HepG2 (cell line): ENCODE data around the gene TEX261. TPM values are rescaled to one million over a fixed set of nuclear protein-coding genes. Genes with fewer than 3 reads are reported as not detected.
A peak's percentile ranks its signal among the peaks of the same experiment; 100 is the strongest.

ENCODE experiments used
- ARNTL ChIP-seq: sonication (generic); formaldehyde crosslinking; IDR thresholded peaks from 2 replicates; pipeline ENCODE4 v1.4.0; 2020; ENCODE audit warnings: mild to moderate bottlenecking, missing genetic modification reagents
- ATF3 ChIP-seq: sonication (generic); formaldehyde crosslinking; IDR thresholded peaks from 2 replicates; pipeline ENCODE4 v1.4.0; 2020; ENCODE audit warnings: missing genetic modification reagents
- BORCS8-MEF2B ChIP-seq: sonication (generic); formaldehyde crosslinking; IDR thresholded peaks from 2 replicates; pipeline ENCODE4 v1.8.0; 2022; ENCODE audit warnings: mild to moderate bottlenecking, missing genetic modification reagents
- CBX1 ChIP-seq: IDR thresholded peaks from one replicate; pipeline ENCODE4 v1.6.1; 2016; ENCODE audit warnings: antibody characterized with exemption, low read depth
- GFI1 ChIP-seq: sonication (generic); formaldehyde crosslinking; IDR thresholded peaks from 2 replicates; pipeline ENCODE4 v1.5.0; 2020; ENCODE audit warnings: missing genetic modification reagents, mild to moderate bottlenecking, borderline replicate concordance
- KMT2B ChIP-seq: IDR thresholded peaks from 2 replicates; pipeline ENCODE4 v1.6.1; 2016; ENCODE audit warnings: missing genetic modification reagents, missing compliant biosample characterization
- MTA1 ChIP-seq: sonication (generic); formaldehyde crosslinking; IDR thresholded peaks from 2 replicates; pipeline ENCODE4 v1.4.0; 2020; ENCODE audit warnings: missing genetic modification reagents, mild to moderate bottlenecking, borderline replicate concordance
- NAIF1 ChIP-seq: sonication (generic); formaldehyde crosslinking; IDR thresholded peaks from 2 replicates; pipeline ENCODE4 v1.5.0; 2020; ENCODE audit warnings: mild to moderate bottlenecking, missing genetic modification reagents, borderline replicate concordance
- NFKB2 ChIP-seq: sonication (generic); formaldehyde crosslinking; IDR thresholded peaks from 2 replicates; pipeline ENCODE4 v1.4.0; 2020; ENCODE audit warnings: missing genetic modification reagents, borderline replicate concordance
- NR2F2 ChIP-seq: IDR thresholded peaks from 2 replicates; pipeline ENCODE4 v1.6.1; 2012; ENCODE audit warnings: low read depth, inconsistent platforms, borderline replicate concordance
- RFXAP ChIP-seq: sonication (generic); formaldehyde crosslinking; IDR thresholded peaks from 2 replicates; pipeline ENCODE4 v1.4.0; 2020; ENCODE audit warnings: missing genetic modification reagents, borderline replicate concordance
- SAP130 ChIP-seq: IDR thresholded peaks from 2 replicates; pipeline ENCODE4 v1.6.1; 2016; ENCODE audit warnings: low read depth
- SRY ChIP-seq: sonication (generic); formaldehyde crosslinking; IDR thresholded peaks from 2 replicates; pipeline ENCODE4 v1.8.0; 2022; ENCODE audit warnings: mild to moderate bottlenecking, missing genetic modification reagents
- STAG1 ChIP-seq: sonication (generic); formaldehyde crosslinking; IDR thresholded peaks from 2 replicates; pipeline ENCODE4 v1.4.0; 2020; ENCODE audit warnings: missing genetic modification reagents
- ZBTB25 ChIP-seq: IDR thresholded peaks from 2 replicates; pipeline ENCODE4 v1.6.1; 2018; ENCODE audit warnings: missing genetic modification reagents
- ZFP82 ChIP-seq: sonication (generic); formaldehyde crosslinking; IDR thresholded peaks from 2 replicates; pipeline ENCODE4 v1.5.1; 2020; ENCODE audit warnings: mild to moderate bottlenecking, missing genetic modification reagents, borderline replicate concordance
- ZIK1 ChIP-seq: sonication (generic); formaldehyde crosslinking; IDR thresholded peaks from 2 replicates; pipeline ENCODE4 v1.5.0; 2020; ENCODE audit warnings: mild to moderate bottlenecking, low read depth, missing genetic modification reagents, borderline replicate concordance
- ZNF143 ChIP-seq: sonication (generic); formaldehyde crosslinking; IDR thresholded peaks from 2 replicates; pipeline ENCODE4 v1.4.0; 2020; ENCODE audit warnings: missing genetic modification reagents
- ZNF232 ChIP-seq: sonication (generic); formaldehyde crosslinking; IDR thresholded peaks from 2 replicates; pipeline ENCODE4 v1.4.0; 2020; ENCODE audit warnings: missing genetic modification reagents, borderline replicate concordance
- ZNF367 ChIP-seq: sonication (generic); formaldehyde crosslinking; IDR thresholded peaks from 2 replicates; pipeline ENCODE4 v1.4.0; 2020; ENCODE audit warnings: missing genetic modification reagents, borderline replicate concordance
- ZNF607 ChIP-seq: sonication (generic); formaldehyde crosslinking; IDR thresholded peaks from 2 replicates; pipeline ENCODE4 v1.5.1; 2020; ENCODE audit warnings: missing genetic modification reagents, mild to moderate bottlenecking, borderline replicate concordance
- ZNF609 ChIP-seq: sonication (generic); formaldehyde crosslinking; IDR thresholded peaks from 2 replicates; pipeline ENCODE4 v1.4.0; 2020; ENCODE audit warnings: mild to moderate bottlenecking, missing genetic modification reagents, borderline replicate concordance
- ZNF670 ChIP-seq: sonication (generic); formaldehyde crosslinking; IDR thresholded peaks from 2 replicates; pipeline ENCODE4 v1.8.0; 2022; ENCODE audit warnings: mild to moderate bottlenecking, missing genetic modification reagents, borderline replicate concordance
- ZNF713 ChIP-seq: sonication (generic); formaldehyde crosslinking; IDR thresholded peaks from 2 replicates; pipeline ENCODE4 v1.4.0; 2020; ENCODE audit warnings: mild to moderate bottlenecking, missing genetic modification reagents
- ZSCAN22 ChIP-seq: sonication (generic); formaldehyde crosslinking; IDR thresholded peaks from 2 replicates; pipeline ENCODE4 v1.4.0; 2020; ENCODE audit warnings: mild to moderate bottlenecking, missing genetic modification reagents
- polyA plus RNA-seq, 8 experiments: library from polyadenylated mRNA; depleted of rRNA in 3 of 8; stranded (reverse) in 7 of 8; unstranded in 1 of 8; fragments of >200 nt; fragmentation: Illumina TruSeq in 4 of 8; extraction: Trizol in 4 of 8; gene quantifications; 2 replicates each; pipeline versions ENCODE4 v1.2.1 to v1.2.3, GENCODE V29; 2011 to 2016; ENCODE audit warnings: low read depth in 4 of 8, missing spikeins in 1 of 8, mixed read lengths in 1 of 8; ENCODE audit not compliant: insufficient read depth in 1 of 8
- total RNA-seq, 5 experiments: library from RNA; depleted of rRNA; stranded (reverse); fragments of >200 nt; fragmentation: Illumina TruSeq; extraction: Trizol; gene quantifications; 2 replicates each; pipeline ENCODE4 v1.2.3, GENCODE V29; 2016; ENCODE audit warnings: low read depth in 1 of 5

The TEX261 gene
- total and polyA plus RNA-seq, 2 of the 13 experiments (the other 11 are each of a cell fraction or from before 2014, with no cell fraction given): 43.8 to 78.7 TPM

GRCh38 chr2:70948337-70949003, 46.2 kb downstream of the TEX261 start (continued):
- TF ChIP-seq RFXAP (CRISPR knock-in tag): peak; percentile 81; the same call in 1 of the 2 replicates
- no peak for TF ChIP-seq NR2F2
- peak; percentile 74 for TF ChIP-seq STAG1 (CRISPR knock-in tag)
- no peak; the same call in 1 of the 2 replicates for TF ChIP-seq ZNF609 (CRISPR knock-in tag)
- peak; percentile 72 for TF ChIP-seq GFI1 (CRISPR knock-in tag)
- 0 out of 2 replicates have a peak, but pooled peaks have one; percentile 60 for TF ChIP-seq ARNTL (CRISPR knock-in tag)
- peak; percentile 60; the same call in 1 of the 2 replicates for TF ChIP-seq ZIK1 (CRISPR knock-in tag)
- TF ChIP-seq KMT2B (CRISPR knock-in tag): peak; percentile 48; the same call in 1 of the 2 replicates
- peak; percentile 32; the same call in 1 of the 2 replicates for TF ChIP-seq BORCS8-MEF2B (CRISPR knock-in tag)
- TF ChIP-seq ZNF367 (CRISPR knock-in tag): no peak
- no peak for TF ChIP-seq ZNF607 (CRISPR knock-in tag)
- TF ChIP-seq NAIF1 (CRISPR knock-in tag): peak; percentile 68; the same call in 1 of the 2 replicates
- TF ChIP-seq ZFP82: no peak
- peak; percentile 48 for TF ChIP-seq SAP130 (CRISPR knock-in tag)
- peak; percentile 25; the same call in 1 of the 2 replicates for TF ChIP-seq SRY
- TF ChIP-seq ZBTB25 (CRISPR knock-in tag): 0 out of 2 replicates have a peak, but pooled peaks have one; percentile 26
- no peak for TF ChIP-seq ATF3 (CRISPR knock-in tag)
- no peak for TF ChIP-seq ZSCAN22 (CRISPR knock-in tag)
- TF ChIP-seq MTA1 (CRISPR knock-in tag): peak; percentile 88; the same call in 1 of the 2 replicates
- no peak for TF ChIP-seq ZNF670 (CRISPR knock-in tag)
- TF ChIP-seq NFKB2 (CRISPR knock-in tag): peak; percentile 72; the same call in 1 of the 2 replicates
- no peak for TF ChIP-seq CBX1
- 0 out of 2 replicates have a peak, but pooled peaks have one; percentile 33 for TF ChIP-seq ZNF143 (CRISPR knock-in tag)
- TF ChIP-seq ZNF232: peak; percentile 85
- no peak for TF ChIP-seq ZNF713 (CRISPR knock-in tag)
